ENCODE measurements around the gene NUDT16L1. TPM values are rescaled to one million over a fixed set of nuclear protein-coding genes. Genes with fewer than 3 reads are reported as not detected.

Gene NUDT16L1
- total and polyA plus RNA-seq, 2 of the 4 experiments (the other 2 are of a cell fraction) = 22.9 to 44.3 TPM

DNA sequence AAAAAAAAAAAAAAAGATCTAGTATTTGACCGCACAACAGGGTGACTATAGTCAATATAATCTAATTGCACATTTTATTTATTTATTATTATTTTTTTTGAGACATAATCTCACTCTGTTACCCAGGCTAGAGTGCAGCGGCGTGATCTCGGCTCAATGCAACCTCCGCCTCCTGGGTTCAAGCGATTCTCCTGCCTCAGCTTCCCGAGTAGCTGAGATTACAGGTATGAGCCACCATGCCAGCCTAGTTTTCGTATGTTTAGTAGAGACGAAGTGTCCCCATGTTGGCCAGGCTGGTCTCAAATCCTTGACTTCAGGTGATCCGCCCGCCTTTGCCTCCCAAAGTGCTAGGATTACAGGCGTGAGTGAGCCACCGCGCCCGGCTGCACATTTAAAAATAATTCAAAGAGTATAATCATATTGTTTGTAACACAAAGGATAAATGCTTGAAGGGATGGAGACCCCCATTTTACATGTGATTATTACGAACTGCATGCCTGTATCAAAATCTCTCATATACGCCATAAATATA lies 39.9 kb downstream of the NUDT16L1 start:
- H3K27me3 ChIP-seq (ENCODE audit: control insufficient read depth, insufficient read depth, low read length) = no peaks in the 10 kb centered on the region
- peak overlapping the region; percentile 66 to 90; a peak in 2 of 4 replicates for H4K8ac ChIP-seq (ENCODE audit: low read depth in 2 of 2, low read length in 2 of 2)
- CTCF ChIA-PET = no interaction called here
- peak overlapping the region; percentile 53 for H3K23ac ChIP-seq (ENCODE audit: low read depth, low read length)
- no peak overlapping the region for H2BK15ac ChIP-seq (ENCODE audit: low read depth, low read length)
- H3K18ac ChIP-seq (ENCODE audit: low read depth, low read length) = no peak overlapping the region
- no peak overlapping the region for H2BK5ac ChIP-seq (ENCODE audit: low read depth, low read length, poor library complexity, severe bottlenecking)
- POLR2A ChIA-PET (ENCODE audit: unreplicated experiment) = no interaction called here
- no peak overlapping the region for H4K5ac ChIP-seq (ENCODE audit: low read depth, low read length)
- peak overlapping the region; percentile 20; the same call in 1 of the 2 replicates for H3K14ac ChIP-seq (replicated peaks; ENCODE audit: low read depth, low read length)
- intact Hi-C loops (cut with micrococcal nuclease) = no loop called here
- peak overlapping the region; percentile 89 for H3K4me3 ChIP-seq (ENCODE audit: insufficient read depth, low read depth, low read length)
- no peak for ATAC-seq (ENCODE audit: low read depth)
- dilution Hi-C loops (cut with HindIII; ENCODE audit: low sequenced_read_pairs, unreplicated experiment) = no loop called here
- H3K4ac ChIP-seq (ENCODE audit: low read depth, low read length) = 0 out of 2 replicates have a peak overlapping the region, but pooled peaks have one; percentile 12
- H3K9me1 ChIP-seq (ENCODE audit: insufficient read depth, low read length) = peaks cover 4% of the 10 kb centered on the region; the same call in 1 of the 2 replicates
- peak overlapping the region; percentile 90 for H3K9ac ChIP-seq (ENCODE audit: low read depth, low read length)
- no peaks in the 10 kb centered on the region for H3K9me3 ChIP-seq (ENCODE audit: control insufficient read depth, insufficient read depth, low read length)
- peak overlapping the region; percentile 43; the same call in 1 of the 2 replicates for H4K91ac ChIP-seq (ENCODE audit: insufficient read depth, low read depth, low read length)
- in situ Hi-C loops (cut with MboI; ENCODE audit: low sequenced_read_pairs) = no loop called here
- peaks cover 15% of the 10 kb centered on the region for H3K36me3 ChIP-seq (ENCODE audit: control insufficient read depth, insufficient read depth, low read length)
- H3K79me1 ChIP-seq (ENCODE audit: low read depth in 1 of 2, low read length in 2 of 2) = peaks cover 19 to 44% of the 10 kb centered on the region in 2 experiments
- peak overlapping the region; percentile 74; the same call in 1 of the 2 replicates for H2AK5ac ChIP-seq (ENCODE audit: low read depth, low read length)
- WGBS, 2 experiments (ENCODE audit: extremely low coverage in 2 of 2, insufficient read length in 1 of 2) = 0% methylated on average over 3 of the region's 17 CpGs; no CpG with 5 or more reads in 1 of the 2 experiments
- TF ChIP-seq RCOR1 (IDR thresholded peaks at IDR 0.05; ENCODE audit: insufficient replicate concordance, low read length) (no peak), NFE2L2 (IDR thresholded peaks at IDR 0.05; ENCODE audit: low read depth, low read length) (no peak)
- TF ChIP-seq, protein P1, sequence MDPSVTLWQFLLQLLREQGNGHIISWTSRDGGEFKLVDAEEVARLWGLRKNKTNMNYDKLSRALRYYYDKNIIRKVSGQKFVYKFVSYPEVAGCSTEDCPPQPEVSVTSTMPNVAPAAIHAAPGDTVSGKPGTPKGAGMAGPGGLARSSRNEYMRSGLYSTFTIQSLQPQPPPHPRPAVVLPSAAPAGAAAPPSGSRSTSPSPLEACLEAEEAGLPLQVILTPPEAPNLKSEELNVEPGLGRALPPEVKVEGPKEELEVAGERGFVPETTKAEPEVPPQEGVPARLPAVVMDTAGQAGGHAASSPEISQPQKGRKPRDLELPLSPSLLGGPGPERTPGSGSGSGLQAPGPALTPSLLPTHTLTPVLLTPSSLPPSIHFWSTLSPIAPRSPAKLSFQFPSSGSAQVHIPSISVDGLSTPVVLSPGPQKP (IDR thresholded peaks at IDR 0.05; ENCODE audit: borderline replicate concordance, low read depth, low read length) = no peak
- DNase-seq = no peak
- no peak overlapping the region for H2AFZ ChIP-seq (replicated peaks; ENCODE audit: low read length, poor library complexity)
- H2AK9ac ChIP-seq (replicated peaks; ENCODE audit: low read depth, low read length, poor library complexity) = no peak overlapping the region
- H2BK120ac ChIP-seq (ENCODE audit: low read depth, low read length) = no peak overlapping the region
- peak overlapping the region; percentile 47; the same call in 1 of the 2 replicates for H3K56ac ChIP-seq (ENCODE audit: extremely low read depth, insufficient read depth, low read length)
- H4K20me1 ChIP-seq (ENCODE audit: insufficient read depth, low read length) = peaks cover 3% of the 10 kb centered on the region; the same call in 1 of the 2 replicates
- BruUV-seq (replicated peaks) = no TSS peak
- peaks cover 4% of the 10 kb centered on the region for H3K4me1 ChIP-seq (ENCODE audit: control insufficient read depth, insufficient read depth, low read length)
- H3K4me2 ChIP-seq (ENCODE audit: low read depth, low read length) = peak overlapping the region; percentile 98
- H3K27ac ChIP-seq (ENCODE audit: insufficient read depth, low read length) = peak overlapping the region; percentile 11; the same call in 1 of the 2 replicates
- H2BK20ac ChIP-seq (ENCODE audit: low read depth, low read length) = no peak overlapping the region
